Peyer's patch (tissue), 4 donors: ENCODE measurements around the gene MATK.

Experiments
- CTCF ChIP-seq, 6 experiments: fragments of 450-650 bp in 4 of 6; fragments of 200-600 bp in 2 of 6; sonication (generic) in 1 of 6; IDR thresholded peaks; one replicate each; pipeline ENCODE4 v1.5.1; 2017 to 2019; ENCODE audit warnings: antibody characterized with exemption in 6 of 6, mild to moderate bottlenecking in 3 of 6, moderate library complexity in 1 of 6
- POLR2A ChIP-seq, 2 donors: fragments of 450-650 bp; IDR thresholded peaks; one replicate each; pipeline ENCODE4 v1.5.1; 2017; ENCODE audit warnings: antibody characterized with exemption in 2 of 2, mild to moderate bottlenecking in 2 of 2, moderate library complexity in 2 of 2

DNA sequence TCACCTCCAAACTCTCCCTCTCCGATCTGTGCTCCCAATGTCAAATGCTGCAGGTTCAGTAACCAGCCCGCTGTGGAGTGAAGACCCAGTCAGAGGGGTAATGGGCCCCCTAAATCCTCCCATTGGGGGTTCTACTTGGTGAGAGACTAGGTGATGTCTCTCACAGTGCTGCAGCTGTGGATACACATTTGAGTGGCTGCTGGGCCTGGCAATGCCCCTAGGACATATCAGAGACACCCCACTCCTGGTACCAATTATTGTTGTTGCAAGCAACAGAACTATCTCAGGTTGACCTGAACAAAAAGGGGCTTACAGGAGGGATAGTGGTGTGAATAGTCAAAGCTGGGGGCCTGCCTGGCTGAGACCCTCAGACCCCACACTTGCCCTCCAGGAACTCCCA is 4.6 kb downstream of the MATK start:
- no peak for TF ChIP-seq CTCF (IDR thresholded peaks at IDR 0.05)
- TF ChIP-seq POLR2A (IDR thresholded peaks at IDR 0.05) = no peak
